Right ventricle myocardium superior (tissue), 1 donor: ENCODE results near the gene SPDYE2. TPM values are rescaled to one million over a fixed set of nuclear protein-coding genes. Genes with fewer than 3 reads are reported as not detected.
A peak's percentile ranks its signal among the peaks of the same experiment; 100 is the strongest.
"Not testable (repeated sequence)": the region's sequence is repeated elsewhere in the genome, so short reads cannot be mapped to it uniquely, and the experiment has no call there.

Experiments used
- ATAC-seq: fragments of 200-7000 bp; cut with Tn5 transposase; one replicate; pipeline ENCODE4 v1.9.1; 2020; ENCODE audit warnings: mild to moderate bottlenecking; ENCODE audit not compliant: poor library complexity
- DNase-seq: peaks from one replicate; pipeline ENCODE4 v3.0.0-alpha.2; 2020
- intact Hi-C: fragments of 100-400 bp; cut with DNase I; formaldehyde crosslinking; loops from one replicate; pipeline ENCODE4 v1.11.2; 2022
- long read RNA-seq: library from polyadenylated mRNA; unstranded; transcript quantifications from one replicate; pipeline ENCODE4 v2.0.0, GENCODE V29; 2021
- total RNA-seq: library from RNA; stranded (reverse); fragmentation: NEBNext Ultra II Directional; extraction: Animal tissue kit (Norgen Biotek cat#: 25700); gene quantifications from one replicate; pipeline ENCODE4 v1.2.1, GENCODE V29; 2021
- donor health status: DM: no; HTN: yes; CAD: no; lungs with severe emphysema.

The SPDYE2 gene
- not detected for total RNA-seq
- long read RNA-seq, partial matches to known transcripts = 0 of 6 reads
- long read RNA-seq, other reads (novel, unspliced or antisense) = 6 of 6 reads

GRCh38 chr7:102550808-102551422 is at the start of gene SPDYE2:
Gene SPDYE2, plus strand, starts transcription at chr7:102551226. Its CDS starts 2,030 bp downstream, at chr7:102553256.
- intact Hi-C loops, DNase-seq: not testable (repeated sequence)
- ATAC-seq = peak; percentile 25

- intact Hi-C loops, DNase-seq: not testable (repeated sequence)
- peak; percentile 14 for ATAC-seq
Measured at GRCh38 chr7:102503141-102503540, 47.9 kb upstream of the SPDYE2 start.

- DNase-seq = peak; percentile 26
- ATAC-seq, intact Hi-C loops: not testable (repeated sequence)
Measured at GRCh38 chr7:102505298-102506185, 45.5 kb upstream of the SPDYE2 start.

GRCh38 chr7:102507410-102508088 is 43.5 kb upstream of the SPDYE2 start:
- intact Hi-C loops, ATAC-seq: not testable (repeated sequence)
- DNase-seq = peak; percentile 38

- ATAC-seq, intact Hi-C loops: not testable (repeated sequence)
- peak; percentile 41 for DNase-seq
Measured at GRCh38 chr7:102510575-102510974, 40.5 kb upstream of the SPDYE2 start.

GRCh38 chr7:102511860-102512522 is 39.0 kb upstream of the SPDYE2 start:
- intact Hi-C loops = not testable (repeated sequence)

GRCh38 chr7:102512642-102513221 is 38.3 kb upstream of the SPDYE2 start:
- intact Hi-C loops = not testable (repeated sequence)
- DNase-seq = peak; percentile 53
- ATAC-seq = peak; percentile 7

More at GRCh38 chr7:102511860-102512522, 39.0 kb upstream of the SPDYE2 start:
- peak; percentile 76 for ATAC-seq
- not testable (repeated sequence) for DNase-seq

GRCh38 chr7:102514881-102515721 is 35.9 kb upstream of the SPDYE2 start:
- DNase-seq = peak; percentile 17
- intact Hi-C loops, ATAC-seq: not testable (repeated sequence)

- ATAC-seq, intact Hi-C loops, DNase-seq: not testable (repeated sequence)
Measured at GRCh38 chr7:102515889-102516288, 35.1 kb upstream of the SPDYE2 start.

- intact Hi-C loops, DNase-seq, ATAC-seq: not testable (repeated sequence)
Measured at GRCh38 chr7:102516951-102517350, 34.1 kb upstream of the SPDYE2 start.

- ATAC-seq (peak; percentile 96), DNase-seq (peak; percentile 39)
- intact Hi-C loops = not testable (repeated sequence)
Measured at GRCh38 chr7:102517550-102518147, 33.4 kb upstream of the SPDYE2 start, which contains the start of gene RASA4B. Gene RASA4B, minus strand, starts transcription at chr7:102517777. Its CDS starts 67 bp downstream, at chr7:102517710.

GRCh38 chr7:102520797-102521196 is 30.2 kb upstream of the SPDYE2 start:
- ATAC-seq, intact Hi-C loops: not testable (repeated sequence)

GRCh38 chr7:102524803-102525202 is 26.2 kb upstream of the SPDYE2 start:
- DNase-seq = peak; percentile 17
- peak; percentile 3 for ATAC-seq
- intact Hi-C loops = not testable (repeated sequence)

More at GRCh38 chr7:102520797-102521196, 30.2 kb upstream of the SPDYE2 start:
- not testable (repeated sequence) for DNase-seq

GRCh38 chr7:102527182-102527581 is 23.8 kb upstream of the SPDYE2 start:
- ATAC-seq = peak; percentile 42
- DNase-seq = not testable (repeated sequence)

GRCh38 chr7:102527822-102528793 is 22.9 kb upstream of the SPDYE2 start:
- DNase-seq, intact Hi-C loops: not testable (repeated sequence)
- ATAC-seq = peak; percentile 8

More at GRCh38 chr7:102527182-102527581, 23.8 kb upstream of the SPDYE2 start:
- intact Hi-C loops = not testable (repeated sequence)
